Measurements from ENCODE around the gene SLC30A2.
"Not testable (repeated sequence)": the region's sequence is repeated elsewhere in the genome, so short reads cannot be mapped to it uniquely, and the experiment has no call there.

SLC30A2 gene, protein sequence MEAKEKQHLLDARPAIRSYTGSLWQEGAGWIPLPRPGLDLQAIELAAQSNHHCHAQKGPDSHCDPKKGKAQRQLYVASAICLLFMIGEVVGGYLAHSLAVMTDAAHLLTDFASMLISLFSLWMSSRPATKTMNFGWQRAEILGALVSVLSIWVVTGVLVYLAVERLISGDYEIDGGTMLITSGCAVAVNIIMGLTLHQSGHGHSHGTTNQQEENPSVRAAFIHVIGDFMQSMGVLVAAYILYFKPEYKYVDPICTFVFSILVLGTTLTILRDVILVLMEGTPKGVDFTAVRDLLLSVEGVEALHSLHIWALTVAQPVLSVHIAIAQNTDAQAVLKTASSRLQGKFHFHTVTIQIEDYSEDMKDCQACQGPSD

DNA sequence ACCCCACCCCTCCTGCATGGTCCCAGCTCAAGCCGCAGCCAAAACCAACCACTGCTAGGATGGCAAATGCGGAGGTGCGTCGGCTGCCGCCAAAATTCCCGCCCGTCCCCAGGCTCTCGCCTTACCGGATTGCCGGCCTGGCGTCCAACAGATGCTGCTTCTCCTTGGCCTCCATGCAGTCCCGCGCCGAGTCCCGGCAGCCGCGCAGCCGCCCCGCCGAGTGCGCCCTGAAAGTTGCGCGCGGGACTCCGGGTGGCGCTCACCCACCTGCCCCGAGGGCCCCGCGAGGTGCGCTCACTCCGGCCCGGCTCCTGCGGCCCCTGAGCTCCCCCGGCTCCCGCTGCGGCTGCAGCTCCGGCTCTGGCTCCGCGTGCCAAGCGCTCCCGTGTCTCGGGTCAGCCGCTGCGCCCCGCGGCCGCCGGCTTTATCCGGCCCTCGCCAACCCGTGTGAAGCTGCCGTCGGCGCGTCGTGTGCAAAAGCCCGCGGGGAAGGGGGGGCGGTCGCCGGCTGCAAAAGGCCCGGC lies at the start of gene SLC30A2:
Gene SLC30A2, minus strand, starts transcription at position 397 of the 524 bp plus-strand sequence. Its CDS starts 222 bp downstream, at position 175.
- no peak for DNase-seq

DNA sequence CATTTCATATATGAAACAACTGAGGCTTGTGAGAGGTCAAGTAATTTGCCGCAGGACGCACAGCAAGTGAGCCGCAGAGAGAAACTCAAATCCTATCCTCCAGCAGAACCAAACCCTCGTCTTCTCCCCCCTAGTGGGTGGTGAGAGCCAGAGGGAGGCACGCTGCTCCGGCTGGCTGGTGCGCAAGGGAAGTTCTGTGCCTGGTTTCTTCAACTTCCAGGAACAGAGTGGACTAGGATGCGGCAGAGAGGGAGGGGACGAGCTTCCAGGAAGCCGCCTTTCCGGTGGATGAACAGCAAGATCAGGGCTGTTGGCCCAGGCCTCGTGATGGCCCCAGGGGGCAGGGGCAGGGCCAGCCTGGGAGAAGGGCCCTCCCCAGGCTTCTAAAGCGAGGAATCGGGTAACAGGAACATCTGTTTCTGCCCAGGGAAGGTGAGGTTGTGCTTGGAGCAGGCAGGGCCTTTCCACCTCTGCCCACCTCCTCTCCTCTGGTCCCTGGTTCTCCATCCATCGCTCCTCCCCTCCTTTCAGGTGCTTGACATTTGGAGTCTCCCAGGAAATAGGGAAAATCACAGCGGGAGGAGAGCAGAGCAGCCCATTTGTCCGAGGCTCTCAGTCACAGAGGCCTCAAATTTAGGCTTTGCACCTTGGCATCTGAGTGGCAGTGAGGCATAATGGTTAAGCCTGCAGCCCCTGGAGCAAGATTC lies 48.9 kb upstream of the SLC30A2 start:
- no peak for DNase-seq

DNA sequence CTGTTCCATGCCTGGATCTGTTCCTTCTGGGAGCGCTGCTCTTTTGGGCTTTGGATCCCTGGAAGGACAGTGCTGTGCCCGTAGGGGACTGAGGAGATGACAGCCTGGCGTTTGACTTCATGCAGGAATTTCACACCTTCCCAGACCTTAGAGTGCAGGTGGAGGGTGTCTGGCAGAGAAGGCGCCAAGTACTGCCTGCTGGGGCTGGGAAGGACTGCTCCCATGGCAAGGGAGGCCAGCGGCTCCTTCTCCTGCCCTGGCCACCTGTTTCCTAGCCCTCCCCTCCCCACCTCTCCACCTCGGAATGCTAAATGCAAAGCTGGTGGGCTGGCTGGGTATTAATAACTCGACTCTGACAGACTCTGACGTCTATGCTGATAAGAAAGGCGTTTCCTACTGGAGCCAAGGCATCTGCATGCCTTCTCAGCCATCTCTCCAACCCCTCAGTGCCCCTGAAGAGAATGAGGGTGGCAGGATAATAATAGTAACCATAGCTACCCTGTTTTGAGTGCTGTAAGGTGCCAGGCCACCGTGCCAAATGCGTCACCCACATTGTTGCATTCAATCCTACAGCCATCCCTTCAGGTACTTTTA lies 48.3 kb upstream of the SLC30A2 start:
- DNase-seq = no peak

DNA sequence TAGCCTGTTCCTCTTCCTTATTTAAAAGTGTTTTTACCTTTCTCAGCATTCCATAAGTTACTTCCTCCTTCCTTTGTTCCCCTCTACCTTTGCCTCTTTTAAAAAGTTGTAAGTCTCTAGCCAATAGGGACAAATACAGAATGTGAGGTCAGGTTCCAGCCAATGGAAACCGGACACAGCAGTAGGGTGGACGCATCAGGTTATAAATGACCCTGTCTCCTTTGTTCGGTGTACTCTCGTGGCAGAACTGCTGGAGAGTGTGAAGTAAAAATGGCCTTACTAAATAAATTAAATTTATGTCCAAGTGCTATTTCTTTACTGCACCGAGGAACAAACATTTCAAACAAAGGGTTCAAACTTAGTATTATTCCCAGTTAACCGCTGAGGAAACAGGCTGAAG lies 47.7 kb upstream of the SLC30A2 start:
- DNase-seq = not testable (repeated sequence)

GRCh38 chr1:26092422-26092821 lies 46.5 kb upstream of the SLC30A2 start:
- no peak for DNase-seq

DNA sequence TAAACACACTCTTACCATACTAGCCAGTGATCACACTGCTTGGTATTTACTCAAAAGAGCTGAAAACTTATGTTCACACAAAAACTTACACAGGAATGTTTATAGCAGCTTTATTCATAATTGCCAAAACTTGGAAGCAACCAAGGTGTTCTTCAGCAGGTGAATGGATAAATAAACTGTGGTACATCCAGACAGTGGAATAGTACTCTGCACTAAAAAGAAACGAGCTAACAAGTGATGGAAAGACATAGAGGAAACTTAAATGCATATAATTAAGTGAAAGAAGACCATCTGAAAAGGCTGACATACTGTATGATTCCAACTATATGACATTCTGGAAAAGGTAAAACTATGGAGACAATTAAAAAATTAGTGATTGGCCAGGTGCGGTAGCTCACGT lies 45.0 kb upstream of the SLC30A2 start:
- no peak for DNase-seq

DNA sequence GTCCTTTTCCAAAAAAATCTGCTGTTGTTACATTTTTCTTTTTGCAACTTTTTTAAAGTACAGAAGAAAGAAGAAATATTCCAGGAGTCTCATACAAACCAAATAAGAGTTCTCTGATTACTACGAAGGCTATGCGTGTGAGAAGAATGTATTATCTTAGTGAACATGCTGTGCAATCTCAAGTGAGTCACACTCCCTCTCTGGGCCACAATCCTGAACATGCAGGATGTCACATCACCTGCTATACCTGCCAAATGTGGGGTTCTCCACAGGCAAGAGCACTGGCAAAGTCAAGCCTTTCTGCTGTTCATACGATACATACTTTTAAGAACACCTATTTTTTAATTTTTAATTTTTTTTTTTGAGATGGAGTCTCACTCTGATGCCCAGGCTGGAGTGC lies 43.2 kb upstream of the SLC30A2 start:
- DNase-seq = no peak

GRCh38 chr1:26084844-26085243 lies 38.9 kb upstream of the SLC30A2 start:
- DNase-seq = no peak

DNA sequence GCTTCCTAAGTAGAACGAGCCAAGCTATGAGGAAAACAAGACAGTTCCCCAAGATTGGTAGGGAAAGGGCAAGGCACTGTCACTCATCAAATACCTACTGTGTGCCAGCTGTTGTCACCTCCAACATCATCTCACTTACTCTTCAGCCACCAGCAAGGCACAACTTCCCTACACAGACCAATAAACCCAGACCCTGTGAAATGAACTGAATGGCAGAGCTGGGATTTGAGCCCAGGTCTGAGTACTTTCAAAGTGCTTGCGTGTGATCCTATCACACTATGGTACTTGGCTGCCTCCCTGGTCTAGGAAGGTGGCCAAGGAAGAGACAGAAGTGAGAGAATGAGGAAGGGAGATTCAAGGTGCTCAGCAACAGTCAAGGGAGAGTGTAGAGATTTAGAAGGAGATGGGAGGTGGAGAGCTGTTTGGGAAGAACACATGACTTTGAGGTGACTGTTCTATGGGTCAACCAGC lies 38.2 kb upstream of the SLC30A2 start:
- DNase-seq = no peak

DNA sequence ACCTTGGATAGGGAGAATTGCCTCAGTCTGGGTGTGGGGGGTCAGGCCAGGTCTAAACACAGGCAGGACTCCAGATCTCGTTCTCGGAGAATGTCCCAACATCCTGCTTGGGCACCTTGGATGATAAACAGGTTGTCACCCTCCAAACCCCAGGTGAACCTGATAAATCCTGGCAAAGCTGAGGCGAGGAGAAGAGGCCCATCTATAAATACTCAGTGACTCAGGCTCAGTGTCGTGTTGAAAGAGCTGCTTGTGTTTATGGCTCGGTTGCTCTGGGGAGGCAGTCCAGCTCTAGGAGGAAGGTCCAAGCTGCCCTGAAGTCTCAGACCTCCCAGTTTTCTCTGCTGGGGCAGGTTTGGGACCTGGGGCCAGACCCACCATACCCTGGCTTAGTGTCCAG lies 37.3 kb upstream of the SLC30A2 start:
- no peak for DNase-seq

DNA sequence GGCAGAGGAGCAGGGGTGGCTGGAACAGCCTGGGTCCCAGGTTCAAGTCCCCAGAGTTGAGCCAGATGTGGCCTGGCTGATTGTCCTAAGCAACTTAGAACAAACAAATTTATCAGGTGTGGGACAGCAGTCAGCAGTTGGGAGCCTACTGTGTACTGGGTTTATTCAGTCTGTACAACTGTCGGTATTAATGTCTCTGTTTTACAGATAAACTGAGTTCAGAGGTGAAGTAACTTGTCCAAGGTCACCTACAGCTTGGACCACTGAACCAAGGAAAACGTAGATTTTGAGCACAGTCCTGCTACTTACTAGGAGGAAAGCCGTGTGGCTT lies 36.1 kb upstream of the SLC30A2 start:
- no peak for DNase-seq

GRCh38 chr1:26081267-26082019 lies 35.5 kb upstream of the SLC30A2 start:
- DNase-seq = no peak

DNA sequence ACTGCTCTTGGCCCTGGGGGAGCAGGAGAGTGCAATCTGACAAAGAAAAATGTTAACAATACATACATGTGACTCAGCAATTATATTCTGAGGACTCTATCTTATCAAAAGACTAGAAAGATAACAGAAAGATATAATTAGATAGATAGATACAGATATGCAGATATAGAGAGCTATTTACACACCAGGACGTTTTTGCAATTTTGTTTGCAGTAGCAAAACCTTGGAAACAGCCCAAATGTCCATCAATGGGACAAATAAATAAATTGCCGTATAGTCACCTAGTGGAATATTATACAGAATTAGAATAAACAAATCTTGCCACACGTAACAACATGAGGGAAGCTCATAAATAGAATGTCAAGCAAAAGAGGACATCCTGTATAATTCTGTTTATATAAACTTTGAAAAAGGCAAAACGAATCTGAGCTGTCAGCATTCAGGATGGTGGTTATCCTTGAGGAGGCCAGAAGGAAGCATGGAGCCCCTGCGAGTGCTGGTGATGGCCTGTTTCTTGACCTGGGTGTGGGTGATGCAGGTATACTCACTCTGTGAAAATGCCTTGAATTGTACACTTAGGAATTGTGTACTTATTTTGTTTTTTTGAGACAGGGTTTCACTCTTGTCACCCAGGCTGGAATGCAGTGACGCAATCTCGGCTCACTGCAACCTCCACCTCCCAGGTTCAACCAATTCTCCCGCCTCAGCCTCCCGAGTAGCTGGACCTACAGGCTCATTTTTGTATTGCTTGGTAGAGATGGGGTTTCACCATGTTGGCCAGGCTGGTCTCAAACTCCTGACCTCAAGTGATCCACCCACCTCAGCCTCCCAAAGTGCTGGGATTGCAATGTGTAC lies 34.3 kb upstream of the SLC30A2 start:
- no peak for DNase-seq

DNA sequence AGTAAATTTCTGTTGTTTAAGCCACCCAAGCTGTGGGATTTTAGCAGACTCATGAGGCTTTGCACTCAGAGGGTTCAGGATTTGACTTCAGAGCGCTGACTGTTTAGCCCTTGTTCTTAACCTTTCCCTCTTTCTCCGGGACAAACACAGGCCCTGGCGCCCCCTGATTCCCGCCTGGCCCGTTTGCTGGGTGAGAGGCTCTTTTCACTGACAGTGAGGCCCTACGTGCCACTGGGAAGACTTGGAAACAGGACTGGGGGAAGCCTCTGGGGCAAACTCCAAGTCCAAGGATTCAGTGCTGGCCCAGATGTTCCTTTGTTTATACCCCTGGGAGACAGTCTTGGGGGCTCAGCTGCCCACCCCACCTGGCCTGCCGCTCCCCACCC lies 33.3 kb upstream of the SLC30A2 start:
- DNase-seq = no peak

DNA sequence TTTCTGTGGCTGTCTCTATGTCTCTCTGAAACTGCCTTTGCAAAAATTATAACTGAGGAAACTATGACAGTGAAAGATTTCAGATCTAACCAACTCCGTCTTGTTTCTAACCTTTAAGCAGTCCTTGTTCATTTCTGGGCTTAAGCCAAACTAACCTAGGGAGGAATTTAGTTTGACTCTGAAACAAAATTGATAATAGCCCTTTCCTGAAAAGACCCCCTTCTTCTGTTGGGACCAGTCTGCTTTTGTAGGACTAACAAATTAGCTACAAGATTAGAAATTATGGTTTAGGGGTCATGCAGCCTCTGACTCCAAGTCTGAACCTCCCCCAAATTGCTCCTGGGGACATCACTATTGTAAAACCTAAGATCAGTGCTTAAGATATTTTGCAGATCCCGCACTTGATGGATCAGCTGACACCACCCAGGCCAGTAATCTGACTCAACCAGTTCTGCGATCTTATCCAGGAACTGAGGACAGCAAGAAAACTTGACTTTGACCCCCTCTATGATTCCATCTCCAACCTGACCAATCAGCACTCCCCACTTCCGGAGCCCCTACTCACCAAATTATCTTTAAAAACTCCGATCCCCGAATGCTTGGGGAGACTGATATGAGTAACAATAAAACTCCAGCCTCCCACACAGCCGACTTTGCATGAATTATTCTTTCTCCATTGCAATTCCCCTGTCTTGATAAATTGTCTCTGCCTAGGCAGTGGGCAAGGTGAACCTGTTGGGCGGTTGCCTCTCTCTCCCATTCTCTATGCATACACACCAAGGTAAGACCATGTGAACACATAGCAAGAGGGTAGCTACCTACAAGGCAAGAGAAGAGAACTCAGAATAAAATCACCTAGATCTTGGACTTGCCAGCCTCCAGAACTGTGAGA lies 32.6 kb upstream of the SLC30A2 start:
- no peak for DNase-seq

DNA sequence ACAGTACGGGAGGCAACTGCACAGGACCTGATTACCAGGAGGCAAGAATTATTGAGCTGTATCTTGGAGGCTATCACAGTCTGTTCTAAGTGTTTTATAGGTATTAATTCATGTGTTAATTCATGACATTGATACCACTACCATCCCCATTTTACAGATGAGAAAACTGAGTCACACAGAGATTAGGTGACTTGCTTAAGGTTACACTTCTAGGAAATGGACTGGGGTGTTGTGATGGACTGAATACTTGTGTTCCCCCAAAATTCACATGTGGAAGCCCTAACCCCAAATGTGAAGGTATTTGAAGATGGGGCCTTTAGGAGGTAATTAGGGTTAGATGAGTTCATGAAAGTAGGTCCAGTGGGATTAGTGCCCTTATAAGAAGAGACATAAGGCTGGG lies 31.6 kb upstream of the SLC30A2 start:
- DNase-seq = no peak

DNA sequence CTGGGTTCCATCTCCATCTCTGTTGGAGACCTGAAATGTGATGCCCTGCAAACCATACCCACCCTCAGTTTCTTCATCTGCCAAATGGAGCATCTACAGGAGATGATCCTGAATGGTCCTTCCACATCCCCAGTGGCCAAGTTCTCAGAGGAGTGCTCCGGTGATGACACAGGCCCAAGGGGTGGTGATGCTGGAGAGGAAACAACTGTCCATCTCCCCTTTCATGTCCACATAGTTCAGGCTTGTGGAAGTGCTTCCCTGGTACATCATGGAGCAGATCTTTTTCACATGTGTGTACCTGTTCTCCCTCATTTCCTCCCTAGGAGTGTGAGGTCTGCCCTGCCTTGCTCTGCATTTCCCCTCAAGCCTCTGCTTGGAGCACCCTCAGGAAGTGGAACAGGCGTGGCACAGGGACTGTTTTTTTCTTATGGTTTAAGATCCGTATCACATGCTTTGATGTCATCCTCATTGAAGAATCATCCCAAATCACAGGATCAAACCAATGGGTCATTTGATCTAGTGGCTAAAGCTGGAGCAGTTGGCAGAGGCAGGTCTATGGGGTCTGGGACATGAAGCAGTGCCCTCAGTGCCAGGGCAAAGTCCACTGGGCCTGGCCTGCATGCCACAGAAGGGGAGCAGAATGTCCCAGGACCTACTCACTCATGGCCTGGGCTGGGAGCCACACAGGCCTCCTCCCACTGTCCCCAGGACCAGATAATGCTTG lies 29.7 kb upstream of the SLC30A2 start:
- no peak for DNase-seq

DNA sequence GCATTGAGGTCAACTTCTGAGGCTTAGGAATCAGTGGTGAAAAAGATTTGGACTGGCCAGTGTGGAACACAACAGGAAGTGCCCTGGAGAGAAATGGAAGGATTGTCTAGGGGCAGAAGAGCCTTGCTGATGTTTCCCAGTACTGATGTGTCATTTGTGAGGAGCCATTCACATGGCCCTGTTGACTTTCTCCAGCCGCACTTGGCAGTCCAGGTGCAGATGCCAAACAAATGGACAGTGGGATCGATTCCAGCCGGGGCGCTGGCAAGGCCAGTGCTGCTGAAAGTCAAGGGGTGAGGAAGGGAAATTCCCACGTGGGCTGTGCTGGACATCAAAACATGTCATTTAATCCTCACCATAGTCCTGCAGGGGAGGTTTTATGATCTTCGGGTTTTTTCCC lies 26.4 kb upstream of the SLC30A2 start:
- DNase-seq = no peak

DNA sequence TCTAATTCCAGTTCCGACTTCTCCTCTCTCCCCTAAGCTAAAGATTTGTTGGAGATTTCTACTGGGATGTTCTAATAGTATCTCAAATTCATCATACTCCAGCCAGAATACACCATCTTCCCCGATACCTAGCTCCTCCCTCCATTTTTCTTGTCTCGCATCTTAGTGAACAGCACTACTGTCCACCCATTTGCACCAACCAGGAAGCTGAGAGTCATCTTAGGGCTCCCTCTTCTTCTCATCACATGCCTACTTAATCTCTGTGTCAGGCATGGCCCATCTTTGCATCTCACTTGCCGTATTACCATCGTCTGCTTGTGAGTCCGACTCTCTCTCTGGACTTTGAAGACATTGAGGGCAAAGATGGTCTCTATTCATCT lies 25.0 kb upstream of the SLC30A2 start:
- no peak for DNase-seq

DNA sequence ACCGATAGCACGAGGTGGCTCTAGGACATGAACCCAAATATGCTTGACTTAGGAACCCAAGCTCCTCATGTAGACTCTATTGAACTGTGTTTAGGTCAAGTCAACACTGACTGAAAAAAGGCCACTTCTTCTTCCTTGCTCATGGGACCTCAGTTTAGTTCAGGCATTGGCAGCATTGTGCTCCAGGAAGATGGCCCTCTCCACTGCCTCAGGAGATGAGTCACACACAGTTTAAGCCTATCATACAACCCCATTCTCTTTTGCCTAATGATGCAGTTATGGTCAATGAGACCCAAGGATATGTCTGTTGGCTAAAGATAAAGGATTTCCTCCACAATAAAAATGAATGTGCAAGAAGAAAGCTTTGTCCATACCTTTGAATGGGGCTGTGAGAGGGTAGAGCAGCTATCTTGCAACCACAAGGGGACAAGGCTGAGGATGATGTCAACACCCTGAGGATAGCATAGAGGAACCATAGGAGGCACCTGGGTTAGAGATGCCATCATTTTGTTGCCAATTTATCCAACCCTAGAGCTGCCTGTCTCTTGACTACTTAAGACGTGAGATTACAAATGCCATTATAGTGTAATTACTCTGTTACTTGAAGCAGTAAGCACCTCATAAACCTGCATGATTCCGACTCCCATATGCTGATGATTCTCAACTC lies 24.5 kb upstream of the SLC30A2 start:
- no peak for DNase-seq
